Head of caudate nucleus (tissue), 42 donors: ENCODE measurements around the gene ZNF324.
A peak's percentile ranks its signal among the peaks of the same experiment; 100 is the strongest.
"Not testable (repeated sequence)": the region's sequence is repeated elsewhere in the genome, so short reads cannot be mapped to it uniquely, and the experiment has no call there.

Experiments used
- DNase-seq, 42 donors: peaks; one replicate each; pipeline versions ENCODE4 v3.0.0 to v3.0.0-alpha.2; 2020 to 2021; ENCODE audit warnings: mixed read lengths in 7 of 42
- intact Hi-C: fragments of 100-400 bp; cut with DNase I; formaldehyde crosslinking; loops from one replicate; pipeline ENCODE4 v1.15.0; 2022

Gene ZNF324

GRCh38 chr19:58469241-58470013 is 2.5 kb downstream of the ZNF324 start:
- intact Hi-C loops, result no loop called here
- DNase-seq, result no peak

GRCh38 chr19:58470837-58471543 is 4.1 kb downstream of the ZNF324 start:
- intact Hi-C loops, DNase-seq: not testable (repeated sequence)

- intact Hi-C loops, result no loop called here
- no peak for DNase-seq
Observed at GRCh38 chr19:58471736-58472135, 4.9 kb downstream of the ZNF324 start.

- DNase-seq, result no peak
Observed at GRCh38 chr19:58473775-58474174, 6.9 kb downstream of the ZNF324 start.

GRCh38 chr19:58474291-58474996 is 7.6 kb downstream of the ZNF324 start:
- no peak for DNase-seq
- intact Hi-C loops, result no loop called here

More at GRCh38 chr19:58473775-58474174, 6.9 kb downstream of the ZNF324 start:
- intact Hi-C loops, result no loop called here

GRCh38 chr19:58474997-58475713 is 8.3 kb downstream of the ZNF324 start:
- intact Hi-C loops, result no loop called here
- DNase-seq, result no peak

GRCh38 chr19:58475714-58476497 is 9.0 kb downstream of the ZNF324 start, which contains the start of gene ZNF446:
ZNF446 (plus strand) TSS chr19:58476352; CDS start chr19:58477219, 867 bp downstream.
- DNase-seq, result peak; percentile 95 to 99 (median 98)
- intact Hi-C loops, result no loop called here

GRCh38 chr19:58476498-58477015 is 9.7 kb downstream of the ZNF324 start:
- intact Hi-C loops, result no loop called here
- peak in 4 of 42 donors; percentile 12 to 58 (median 35) for DNase-seq

GRCh38 chr19:58477130-58477529 is 10.2 kb downstream of the ZNF324 start:
- intact Hi-C loops, result no loop called here
- DNase-seq, result no peak

- no peak for DNase-seq
- intact Hi-C loops, result no loop called here
Observed at GRCh38 chr19:58477871-58478270, 11.0 kb downstream of the ZNF324 start.

- intact Hi-C loops, result no loop called here
- no peak for DNase-seq
Observed at GRCh38 chr19:58479303-58479702, 12.4 kb downstream of the ZNF324 start.

GRCh38 chr19:58479736-58480480 is 13.0 kb downstream of the ZNF324 start:
- DNase-seq, result no peak

GRCh38 chr19:58480481-58480830 is 13.6 kb downstream of the ZNF324 start:
- intact Hi-C loops, result no loop called here
- DNase-seq, result no peak

More at GRCh38 chr19:58479736-58480480, 13.0 kb downstream of the ZNF324 start:
- intact Hi-C loops, result no loop called here

GRCh38 chr19:58480831-58481230 is 14.0 kb downstream of the ZNF324 start:
- intact Hi-C loops, result no loop called here

GRCh38 chr19:58482372-58482771 is 15.5 kb downstream of the ZNF324 start:
- DNase-seq, result no peak
- intact Hi-C loops, result no loop called here

More at GRCh38 chr19:58480831-58481230, 14.0 kb downstream of the ZNF324 start:
- DNase-seq, result no peak

- intact Hi-C loops, result no loop called here
- DNase-seq, result no peak
Observed at GRCh38 chr19:58483776-58484175, 16.9 kb downstream of the ZNF324 start.

GRCh38 chr19:58484349-58484748 is 17.5 kb downstream of the ZNF324 start:
- intact Hi-C loops, DNase-seq: not testable (repeated sequence)
